Trophoblast cell (in vitro differentiated cells and primary cell): ENCODE data around the gene C2orf80. TPM values are rescaled to one million over a fixed set of nuclear protein-coding genes. Genes with fewer than 3 reads are reported as not detected.

Source experiments
- DNase-seq, 2 donors: peaks; one replicate each; pipeline ENCODE4 v3.0.0-alpha.2; 2016
- H2AFZ ChIP-seq: 2 replicates; pipeline ENCODE4 v1.6.1; 2013; ENCODE audit warnings: low read length, moderate library complexity, mild to moderate bottlenecking; ENCODE audit not compliant: insufficient read depth, poor library complexity
- H2AK5ac ChIP-seq: 2 replicates; pipeline ENCODE4 v1.6.1; 2013; ENCODE audit warnings: mild to moderate bottlenecking, low read length
- H2BK120ac ChIP-seq: 2 replicates; pipeline ENCODE4 v1.6.1; 2013; ENCODE audit warnings: low read length, mild to moderate bottlenecking, moderate library complexity; ENCODE audit not compliant: insufficient read depth, poor library complexity
- H2BK12ac ChIP-seq: 2 replicates; pipeline ENCODE4 v1.6.1; 2013; ENCODE audit warnings: mild to moderate bottlenecking, low read length, moderate library complexity
- H2BK5ac ChIP-seq: 2 replicates; pipeline ENCODE4 v1.6.1; 2013; ENCODE audit warnings: low read length, low read depth, moderate library complexity, mild to moderate bottlenecking; ENCODE audit not compliant: poor library complexity
- H3K14ac ChIP-seq: 2 replicates; pipeline ENCODE4 v1.6.1; 2013; ENCODE audit warnings: mild to moderate bottlenecking, low read length
- H3K18ac ChIP-seq: 2 replicates; pipeline ENCODE4 v1.6.1; 2013; ENCODE audit warnings: mild to moderate bottlenecking, low read length
- H3K23ac ChIP-seq: 2 replicates; pipeline ENCODE4 v1.6.1; 2013; ENCODE audit warnings: low read length
- H3K27ac ChIP-seq: 2 replicates; pipeline ENCODE4 v1.5.1; 2013; ENCODE audit warnings: low read depth, mild to moderate bottlenecking, inconsistent platforms, low read length, moderate library complexity
- H3K27me3 ChIP-seq: 2 replicates; pipeline ENCODE4 v1.6.1; 2013; ENCODE audit warnings: inconsistent platforms, mild to moderate bottlenecking, low read length, moderate library complexity; ENCODE audit not compliant: insufficient read depth
- H3K36me3 ChIP-seq, 2 experiments: 1 replicate in 1 of 2; 2 replicates in 1 of 2; pipeline ENCODE4 v1.6.1; 2013; ENCODE audit warnings: low read length in 2 of 2, mild to moderate bottlenecking in 2 of 2, moderate library complexity in 1 of 2; ENCODE audit not compliant: insufficient read depth in 2 of 2, control insufficient read depth in 1 of 2
- H3K4ac ChIP-seq: 2 replicates; pipeline ENCODE4 v1.6.1; 2013; ENCODE audit warnings: low read depth, mild to moderate bottlenecking, low read length, moderate library complexity
- H3K4me1 ChIP-seq, 2 experiments: 1 replicate in 1 of 2; 2 replicates in 1 of 2; pipeline ENCODE4 v1.6.1; 2013; ENCODE audit warnings: low read length in 2 of 2, mild to moderate bottlenecking in 2 of 2, moderate library complexity in 1 of 2; ENCODE audit not compliant: insufficient read depth in 2 of 2, control insufficient read depth in 1 of 2
- H3K4me2 ChIP-seq: 2 replicates; pipeline ENCODE4 v1.6.1; 2013; ENCODE audit warnings: inconsistent platforms, mild to moderate bottlenecking, low read length, moderate library complexity
- H3K4me3 ChIP-seq: 2 replicates; pipeline ENCODE4 v1.5.1; 2013; ENCODE audit warnings: mild to moderate bottlenecking, low read depth, low read length, inconsistent platforms
- H3K79me1 ChIP-seq: one replicate; pipeline ENCODE4 v1.6.1; 2013; ENCODE audit warnings: low read length
- H3K79me2 ChIP-seq: 2 replicates; pipeline ENCODE4 v1.6.1; 2013; ENCODE audit warnings: low read length, mild to moderate bottlenecking; ENCODE audit not compliant: control insufficient read depth, insufficient read depth, poor library complexity
- H3K9ac ChIP-seq: 2 replicates; pipeline ENCODE4 v1.6.1; 2013; ENCODE audit warnings: mild to moderate bottlenecking, low read length
- H3K9me3 ChIP-seq: 2 replicates; pipeline ENCODE4 v1.6.1; 2013; ENCODE audit warnings: low read depth, mild to moderate bottlenecking, control low read depth, inconsistent platforms, low read length; ENCODE audit not compliant: insufficient read depth
- H4K12ac ChIP-seq: 2 replicates; pipeline ENCODE4 v1.6.1; 2013; ENCODE audit warnings: low read depth, mild to moderate bottlenecking, low read length, moderate library complexity
- H4K8ac ChIP-seq: 2 replicates; pipeline ENCODE4 v1.6.1; 2013; ENCODE audit warnings: low read depth, mild to moderate bottlenecking, low read length, moderate library complexity
- H4K91ac ChIP-seq: one replicate; pipeline ENCODE4 v1.6.1; 2013; ENCODE audit warnings: low read depth, mild to moderate bottlenecking, low read length, moderate library complexity
- WGBS: extraction: QIAGEN DNeasy Blood & Tissue Kit; methylation state at CpG from one replicate; pipeline ENCODE4 v1.1.7; 2013; ENCODE audit warnings: missing lambda C conversion rate; ENCODE audit not compliant: insufficient read length, insufficient coverage; ENCODE audit errors: extremely low coverage; 5-methylcytosine and 5-hydroxymethylcytosine counted together
- polyA plus RNA-seq: library from polyadenylated mRNA; stranded (reverse); fragments of 200-250 nt; gene quantifications from 2 replicates; pipeline ENCODE4 v1.2.3, GENCODE V29; 2013

C2orf80 gene
- not detected in 2 replicates for polyA plus RNA-seq

DNA sequence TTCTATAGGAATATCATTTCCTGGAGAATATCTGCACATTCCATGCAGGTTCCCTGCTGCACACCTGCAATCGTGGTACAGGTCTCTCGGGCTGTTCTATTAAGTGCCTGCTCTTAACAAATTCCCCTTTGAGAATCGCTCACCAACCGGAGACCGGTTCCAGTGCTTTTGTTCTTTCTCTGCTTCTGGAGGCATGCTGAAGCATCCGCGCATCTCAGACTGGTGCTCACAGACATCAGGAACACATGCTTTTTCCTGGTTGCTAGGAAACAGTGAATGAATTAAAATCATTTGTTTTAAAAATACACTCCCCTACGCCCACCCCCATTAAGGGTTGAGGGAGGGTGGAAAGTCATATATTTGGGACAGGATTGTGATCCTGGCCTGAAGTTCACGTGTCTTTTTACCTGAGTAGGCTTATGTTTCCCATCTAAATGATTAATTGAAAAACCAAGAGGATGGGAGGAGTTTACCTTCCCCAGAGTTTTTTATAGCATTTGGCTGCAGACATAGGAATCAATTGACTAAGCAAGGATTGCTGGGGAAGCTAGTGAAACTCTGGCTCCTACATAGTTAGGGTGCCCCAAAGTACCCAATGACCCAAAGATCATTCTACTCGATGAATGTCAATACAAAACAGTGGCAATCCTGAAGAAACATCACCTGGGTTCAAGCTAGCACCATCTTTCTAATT, at the start of gene C2orf80:
TSS of gene C2orf80 (minus strand) at position 221 of the 694 bp plus-strand sequence. CDS start 3,044 bp downstream, outside the sequence.
- Histone ChIP-seq H3K79me1 (no peaks in the 10 kb centered on the region), H3K79me2 (no peaks in the 10 kb centered on the region), H3K9ac (no peak within 1 kb of the TSS), H3K36me3 (no peaks in the 10 kb centered on the region), H3K9me3 (peaks cover 1% of the 10 kb centered on the region), H2AK5ac (no peak within 1 kb of the TSS), H3K27ac (no peak within 1 kb of the TSS), H3K23ac (no peak within 1 kb of the TSS), H3K14ac (no peak within 1 kb of the TSS), H3K4me1 (no peaks in the 10 kb centered on the region), H3K18ac (no peak within 1 kb of the TSS), H2BK12ac (no peak within 1 kb of the TSS), H3K4me2 (no peak within 1 kb of the TSS), H2BK5ac (no peak within 1 kb of the TSS), H2BK120ac (no peak within 1 kb of the TSS), H4K91ac (no peak within 1 kb of the TSS), H3K4me3 (no peak within 1 kb of the TSS), H3K27me3 (no peaks in the 10 kb centered on the region), H4K8ac (no peak within 1 kb of the TSS), H2AFZ (no peak within 1 kb of the TSS), H3K4ac (no peak within 1 kb of the TSS), H4K12ac (no peak within 1 kb of the TSS)
- no peak for DNase-seq
- WGBS = no CpG with 5 or more reads among the region's 10 CpGs

DNA sequence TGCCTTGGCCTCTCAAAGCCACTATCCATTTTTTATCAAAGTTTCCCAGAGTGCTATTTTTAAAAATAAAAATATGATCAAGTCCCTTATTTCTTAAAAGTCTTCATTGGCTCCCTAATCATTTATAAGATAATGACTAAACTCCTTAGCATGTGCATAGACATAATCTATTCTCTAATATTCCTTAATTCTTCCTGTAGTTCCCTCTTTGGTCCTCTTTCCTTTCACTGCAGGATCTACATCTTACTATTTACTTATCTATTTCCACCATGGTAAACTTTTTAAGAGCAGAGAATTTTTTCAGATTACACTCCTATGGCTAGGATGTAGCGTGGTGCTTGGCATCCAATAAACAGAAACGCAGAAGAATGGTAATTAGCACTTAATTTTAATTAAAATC, 46.0 kb upstream of the C2orf80 start:
- no CpG with 5 or more reads among the region's 2 CpGs for WGBS

DNA sequence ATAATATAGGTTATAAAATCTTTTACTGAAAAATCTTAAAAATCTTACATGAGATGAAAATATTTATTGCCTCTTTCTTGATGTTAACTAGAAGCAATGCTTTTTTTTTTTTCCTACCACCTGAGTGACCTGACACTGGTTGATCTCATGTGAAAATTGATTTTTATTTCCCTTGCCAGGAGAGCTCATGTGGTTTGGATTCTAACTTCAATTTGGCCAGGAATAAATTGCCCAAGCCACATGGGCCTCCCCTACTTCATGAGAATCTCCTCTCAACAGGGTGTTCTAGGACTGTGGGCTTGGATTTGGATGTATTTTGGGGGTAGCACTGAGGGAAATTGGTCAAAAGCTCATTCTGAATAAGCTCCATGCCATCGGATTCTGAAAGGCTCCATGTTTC, 45.0 kb upstream of the C2orf80 start:
- Histone ChIP-seq H2BK120ac (no peak overlapping the region), H3K27me3 (no peaks in the 10 kb centered on the region), H3K4ac (no peak overlapping the region), H2BK5ac (no peak overlapping the region), H3K4me1 (no peaks in the 10 kb centered on the region), H4K8ac (no peak overlapping the region), H3K14ac (no peak overlapping the region), H3K4me2 (no peak overlapping the region), H3K23ac (no peak overlapping the region), H4K12ac (no peak overlapping the region), H2BK12ac (no peak overlapping the region), H3K36me3 (peaks cover 7 to 17% of the 10 kb centered on the region in 2 experiments), H3K79me2 (no peaks in the 10 kb centered on the region), H3K9ac (no peak overlapping the region), H3K79me1 (no peaks in the 10 kb centered on the region), H3K9me3 (no peaks in the 10 kb centered on the region), H2AFZ (no peak overlapping the region), H3K18ac (no peak overlapping the region), H2AK5ac (no peak overlapping the region), H3K27ac (no peak overlapping the region), H4K91ac (no peak overlapping the region), H3K4me3 (no peak overlapping the region)
- no CpG with 5 or more reads among the region's 1 CpG for WGBS
- DNase-seq = no peak

More for the DNA sequence above, 46.0 kb upstream of the C2orf80 start:
- Histone ChIP-seq H4K12ac (no peak overlapping the region), H3K9me3 (no peaks in the 10 kb centered on the region), H3K4ac (no peak overlapping the region), H3K4me1 (no peaks in the 10 kb centered on the region), H3K79me2 (no peaks in the 10 kb centered on the region), H4K8ac (no peak overlapping the region), H2BK120ac (no peak overlapping the region), H3K4me3 (no peak overlapping the region), H2BK5ac (no peak overlapping the region), H2AFZ (no peak overlapping the region), H3K23ac (no peak overlapping the region), H3K4me2 (no peak overlapping the region), H3K14ac (no peak overlapping the region), H3K36me3 (peaks cover 9 to 21% of the 10 kb centered on the region in 2 experiments), H2AK5ac (no peak overlapping the region), H3K79me1 (no peaks in the 10 kb centered on the region), H3K27me3 (no peaks in the 10 kb centered on the region), H4K91ac (no peak overlapping the region), H3K18ac (no peak overlapping the region), H2BK12ac (no peak overlapping the region), H3K9ac (no peak overlapping the region), H3K27ac (no peak overlapping the region)
- no peak for DNase-seq

DNA sequence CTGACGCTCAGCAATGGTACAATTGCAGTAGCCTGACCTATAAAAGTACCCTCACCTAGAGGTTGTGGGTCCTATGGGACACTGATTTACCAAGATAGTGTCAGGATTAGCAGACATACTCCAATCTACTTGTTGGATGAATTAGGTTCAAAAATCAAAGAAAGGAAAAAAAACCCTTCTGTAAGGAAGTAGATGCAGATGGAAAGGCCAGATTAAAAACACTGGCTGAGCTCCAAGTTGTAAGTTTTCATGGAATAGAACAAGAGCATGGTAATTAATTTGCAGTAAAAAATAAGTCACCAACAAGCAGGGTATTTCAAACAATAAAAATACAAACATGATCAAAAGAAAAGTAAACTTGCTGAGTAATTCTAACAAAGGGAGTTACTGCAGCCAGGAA, 38.6 kb upstream of the C2orf80 start:
- H3K4me2 ChIP-seq = no peak overlapping the region
- H3K4me3 ChIP-seq = no peak overlapping the region
- peaks cover 4% of the 10 kb centered on the region for H3K9me3 ChIP-seq
- H3K27me3 ChIP-seq = no peaks in the 10 kb centered on the region
- no peaks in the 10 kb centered on the region for H3K79me2 ChIP-seq
- no peak overlapping the region for H3K14ac ChIP-seq
- H4K8ac ChIP-seq = no peak overlapping the region
- DNase-seq = no peak
- no peak overlapping the region for H3K9ac ChIP-seq
- H3K4ac ChIP-seq = no peak overlapping the region
- no peak overlapping the region for H3K23ac ChIP-seq
- H4K91ac ChIP-seq = no peak overlapping the region
- no peak overlapping the region for H4K12ac ChIP-seq
- no peak overlapping the region for H2AFZ ChIP-seq
- H2BK12ac ChIP-seq = no peak overlapping the region
- H3K79me1 ChIP-seq = no peaks in the 10 kb centered on the region
- no CpG with 5 or more reads among the region's 1 CpG for WGBS
- no peaks in the 10 kb centered on the region for H3K36me3 ChIP-seq
- no peak overlapping the region for H3K18ac ChIP-seq
- H3K4me1 ChIP-seq = no peaks in the 10 kb centered on the region
- H2AK5ac ChIP-seq = no peak overlapping the region
- H2BK5ac ChIP-seq = no peak overlapping the region
- H2BK120ac ChIP-seq = no peak overlapping the region
- H3K27ac ChIP-seq = no peak overlapping the region
